ENCODE data around the gene KRT34. TPM values are rescaled to one million over a fixed set of nuclear protein-coding genes. Genes with fewer than 3 reads are reported as not detected.

KRT34 gene
- total and polyA plus RNA-seq, 7 donors, result not detected

GRCh38 chr17:41377546-41377945 is 4.6 kb downstream of the KRT34 start:
- intact Hi-C loops (cut with DNase I), result no loop called here
- no peak overlapping the region for H3K4me3 ChIP-seq
- H3K9me3 ChIP-seq, result no peaks in the 10 kb centered on the region
- no peak for DNase-seq
- no peaks in the 10 kb centered on the region for H3K4me1 ChIP-seq
- 9 to 16% methylated on average over 2 of the region's 2 CpGs for WGBS, 2 donors
- no peaks in the 10 kb centered on the region for H3K27me3 ChIP-seq
- no peak for TF ChIP-seq EP300 (IDR thresholded peaks at IDR 0.05)
- TF ChIP-seq CTCF (IDR thresholded peaks at IDR 0.05), result no peak
- no peak for TF ChIP-seq POLR2AphosphoS5 (IDR thresholded peaks at IDR 0.05)
- no peak for TF ChIP-seq POLR2A (IDR thresholded peaks at IDR 0.05)
- no peak overlapping the region for H3K27ac ChIP-seq
- H3K36me3 ChIP-seq, result no peaks in the 10 kb centered on the region

- DNase-seq, result no peak
- Histone ChIP-seq H3K4me3 (no peak within 1 kb of the TSS), H3K27ac (no peak within 1 kb of the TSS), H3K9me3 (no peaks in the 10 kb centered on the region), H3K4me1 (no peaks in the 10 kb centered on the region), H3K36me3 (no peaks in the 10 kb centered on the region), H3K27me3 (no peaks in the 10 kb centered on the region)
- 94 to 96% methylated on average over 1 of the region's 1 CpG for WGBS, 2 donors
- no peak for TF ChIP-seq POLR2A (IDR thresholded peaks at IDR 0.05)
- TF ChIP-seq EP300 (IDR thresholded peaks at IDR 0.05), result no peak
- TF ChIP-seq POLR2AphosphoS5 (IDR thresholded peaks at IDR 0.05), result no peak
- TF ChIP-seq CTCF (IDR thresholded peaks at IDR 0.05), result no peak
- intact Hi-C loops (cut with DNase I), result no loop called here
Measured at GRCh38 chr17:41369713-41370112, 12.4 kb downstream of the KRT34 start, which contains the start of gene KRT33B. KRT33B (minus strand) TSS chr17:41369813; CDS start chr17:41369750, 63 bp downstream.

GRCh38 chr17:41369023-41369422 is 13.1 kb downstream of the KRT34 start:
- Histone ChIP-seq H3K27ac (no peak overlapping the region), H3K9me3 (no peaks in the 10 kb centered on the region), H3K4me1 (no peaks in the 10 kb centered on the region), H3K4me3 (no peak overlapping the region), H3K27me3 (no peaks in the 10 kb centered on the region), H3K36me3 (no peaks in the 10 kb centered on the region)
- TF ChIP-seq POLR2A (IDR thresholded peaks at IDR 0.05) (no peak), EP300 (IDR thresholded peaks at IDR 0.05) (no peak), POLR2AphosphoS5 (IDR thresholded peaks at IDR 0.05) (no peak), CTCF (IDR thresholded peaks at IDR 0.05) (no peak)
- 91 to 92% methylated on average over 2 of the region's 2 CpGs for WGBS, 2 donors
- no peak for DNase-seq
- intact Hi-C loops (cut with DNase I), result no loop called here

GRCh38 chr17:41367426-41368075 is 14.6 kb downstream of the KRT34 start:
- no peak for DNase-seq
- no peak overlapping the region for H3K27ac ChIP-seq
- H3K4me3 ChIP-seq, result no peak overlapping the region
- no peaks in the 10 kb centered on the region for H3K4me1 ChIP-seq
- intact Hi-C loops (cut with DNase I), result no loop called here
- no peak for TF ChIP-seq EP300 (IDR thresholded peaks at IDR 0.05)
- no peak for TF ChIP-seq CTCF (IDR thresholded peaks at IDR 0.05)
- TF ChIP-seq POLR2A (IDR thresholded peaks at IDR 0.05), result no peak
- TF ChIP-seq POLR2AphosphoS5 (IDR thresholded peaks at IDR 0.05), result no peak
- WGBS, 2 donors, result 81 to 85% methylated on average over 10 of the region's 10 CpGs
- no peaks in the 10 kb centered on the region for H3K36me3 ChIP-seq
- H3K27me3 ChIP-seq, result no peaks in the 10 kb centered on the region
- H3K9me3 ChIP-seq, result no peaks in the 10 kb centered on the region

GRCh38 chr17:41366070-41366469 is 16.0 kb downstream of the KRT34 start:
- no peak for TF ChIP-seq POLR2A (IDR thresholded peaks at IDR 0.05)
- no peak for TF ChIP-seq POLR2AphosphoS5 (IDR thresholded peaks at IDR 0.05)
- TF ChIP-seq CTCF (IDR thresholded peaks at IDR 0.05), result no peak
- no peak for TF ChIP-seq EP300 (IDR thresholded peaks at IDR 0.05)
- Histone ChIP-seq H3K9me3 (no peaks in the 10 kb centered on the region), H3K4me3 (no peak overlapping the region), H3K36me3 (no peaks in the 10 kb centered on the region), H3K27ac (no peak overlapping the region), H3K4me1 (no peaks in the 10 kb centered on the region), H3K27me3 (no peaks in the 10 kb centered on the region)
- no peak for DNase-seq
- intact Hi-C loops (cut with DNase I), result no loop called here
